ENCODE measurements around the gene USP17L15.
"Not testable (repeated sequence)": the region's sequence is repeated elsewhere in the genome, so short reads cannot be mapped to it uniquely, and the experiment has no call there.

DNA sequence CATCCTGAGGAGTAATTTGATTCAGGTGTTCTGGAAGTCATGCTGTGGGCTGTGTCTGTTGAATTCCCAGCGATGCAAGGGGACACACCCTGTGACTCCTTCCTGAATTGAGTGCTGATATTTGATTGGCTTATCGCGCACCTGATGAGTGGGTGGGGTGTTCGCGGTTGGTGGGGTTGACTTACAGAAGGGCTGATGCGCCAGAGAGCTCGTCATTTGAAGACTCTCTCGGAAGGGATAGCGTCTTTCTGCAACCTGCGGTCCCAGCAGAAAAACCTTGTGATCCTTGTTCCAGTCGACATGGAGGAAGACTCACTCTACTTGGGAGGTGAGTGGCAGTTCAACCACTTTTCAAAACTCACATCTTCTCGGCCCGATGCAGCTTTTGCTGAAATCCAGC, 28.4 kb downstream of the USP17L15 start, which contains the start of gene USP17L21:
- TF ChIP-seq, protein P1, sequence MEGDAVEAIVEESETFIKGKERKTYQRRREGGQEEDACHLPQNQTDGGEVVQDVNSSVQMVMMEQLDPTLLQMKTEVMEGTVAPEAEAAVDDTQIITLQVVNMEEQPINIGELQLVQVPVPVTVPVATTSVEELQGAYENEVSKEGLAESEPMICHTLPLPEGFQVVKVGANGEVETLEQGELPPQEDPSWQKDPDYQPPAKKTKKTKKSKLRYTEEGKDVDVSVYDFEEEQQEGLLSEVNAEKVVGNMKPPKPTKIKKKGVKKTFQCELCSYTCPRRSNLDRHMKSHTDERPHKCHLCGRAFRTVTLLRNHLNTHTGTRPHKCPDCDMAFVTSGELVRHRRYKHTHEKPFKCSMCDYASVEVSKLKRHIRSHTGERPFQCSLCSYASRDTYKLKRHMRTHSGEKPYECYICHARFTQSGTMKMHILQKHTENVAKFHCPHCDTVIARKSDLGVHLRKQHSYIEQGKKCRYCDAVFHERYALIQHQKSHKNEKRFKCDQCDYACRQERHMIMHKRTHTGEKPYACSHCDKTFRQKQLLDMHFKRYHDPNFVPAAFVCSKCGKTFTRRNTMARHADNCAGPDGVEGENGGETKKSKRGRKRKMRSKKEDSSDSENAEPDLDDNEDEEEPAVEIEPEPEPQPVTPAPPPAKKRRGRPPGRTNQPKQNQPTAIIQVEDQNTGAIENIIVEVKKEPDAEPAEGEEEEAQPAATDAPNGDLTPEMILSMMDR (IDR thresholded peaks at IDR 0.05; ENCODE audit: low read depth, low read length) = not testable (repeated sequence)
- not testable (repeated sequence) for TF ChIP-seq EZH2phosphoT487 (IDR thresholded peaks at IDR 0.05; ENCODE audit: low read depth)
